ENCODE measurements around the gene KLF4.

The KLF4 gene

DNA sequence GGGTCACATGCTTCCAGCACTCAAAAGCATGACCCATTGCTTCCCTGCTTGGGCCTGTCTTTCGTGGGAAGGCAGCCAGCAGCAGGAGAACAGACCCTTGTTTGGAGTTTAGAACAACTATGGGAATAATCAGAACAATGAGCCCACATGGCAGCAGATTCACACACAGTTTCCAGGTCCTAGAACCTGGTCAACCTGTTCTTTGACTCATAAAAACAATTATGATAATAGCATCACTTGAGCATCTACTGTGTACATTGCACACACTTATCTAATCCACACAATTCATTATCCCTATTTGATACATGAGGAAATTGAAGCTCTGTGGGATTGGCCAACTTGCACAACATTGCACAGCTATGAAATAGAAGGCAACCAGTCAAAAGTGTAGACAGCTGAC is 41.7 kb downstream of the KLF4 start:
- no peak for DNase-seq (ENCODE audit: low spot score)

GRCh38 chr9:107447081-107447480 is 42.5 kb downstream of the KLF4 start:
- no peak for DNase-seq (ENCODE audit: low spot score)

- DNase-seq (ENCODE audit: low spot score): no peak
Observed at GRCh38 chr9:107446491-107446890, 43.1 kb downstream of the KLF4 start.

DNA sequence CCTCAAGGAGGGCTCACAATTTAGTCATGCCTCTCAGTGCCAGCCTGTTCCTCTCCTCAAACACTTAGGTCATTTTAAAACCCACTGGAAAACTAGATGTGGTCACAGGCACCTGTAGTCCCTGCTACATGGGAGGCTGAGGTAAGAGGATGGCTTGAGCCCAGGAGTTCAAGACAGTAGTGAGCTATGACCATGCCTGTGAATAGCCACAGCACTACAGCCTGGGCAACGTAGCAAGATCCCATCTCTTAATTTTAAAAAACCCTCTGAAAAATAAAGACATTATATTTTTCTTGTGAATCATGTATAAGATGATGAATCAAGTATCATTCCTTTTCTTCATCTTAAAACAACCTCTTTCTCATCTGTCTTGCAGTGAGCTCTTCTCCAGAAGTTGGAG is 45.8 kb downstream of the KLF4 start:
- no peak for DNase-seq (ENCODE audit: low spot score)

- DNase-seq (ENCODE audit: low spot score): no peak
Observed at GRCh38 chr9:107439991-107440456, 49.5 kb downstream of the KLF4 start.

- DNase-seq (ENCODE audit: low spot score): peak; percentile 27
Observed at GRCh38 chr9:107438211-107439031, 51.1 kb downstream of the KLF4 start.

- no peak for DNase-seq (ENCODE audit: low spot score)
Observed at GRCh38 chr9:107437716-107438115, 51.9 kb downstream of the KLF4 start.

DNA sequence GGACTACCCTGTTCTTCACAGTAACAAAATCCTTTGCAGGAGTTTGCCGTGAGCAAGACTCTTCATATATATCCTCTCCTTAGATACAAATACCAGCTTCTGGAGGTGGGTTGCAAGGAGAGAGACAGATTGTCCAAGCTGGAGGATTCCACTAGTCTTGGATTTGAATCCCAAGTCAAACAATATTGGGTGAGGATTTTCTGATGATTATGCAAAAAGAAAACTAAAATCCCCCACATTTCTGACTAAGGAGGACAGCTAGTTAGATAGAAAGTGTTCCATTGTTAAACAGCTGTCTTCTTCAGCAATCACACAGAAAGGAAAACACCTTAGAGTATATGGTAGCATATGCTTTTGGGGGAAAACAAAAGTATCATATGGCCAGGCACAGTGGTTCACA is 54.2 kb downstream of the KLF4 start:
- no peak for DNase-seq (ENCODE audit: low spot score)
